CD4-positive, alpha-beta T cell treated with Interleukin-4 for 1 hour (primary cell): ENCODE results near the gene NFU1.
"Not testable (repeated sequence)": the region's sequence is repeated elsewhere in the genome, so short reads cannot be mapped to it uniquely, and the experiment has no call there.

ENCODE experiments used
- DNase-seq, 2 donors: peaks; one replicate each; pipeline ENCODE4 v3.0.0-alpha.2; 2020 to 2022

The NFU1 gene

DNA sequence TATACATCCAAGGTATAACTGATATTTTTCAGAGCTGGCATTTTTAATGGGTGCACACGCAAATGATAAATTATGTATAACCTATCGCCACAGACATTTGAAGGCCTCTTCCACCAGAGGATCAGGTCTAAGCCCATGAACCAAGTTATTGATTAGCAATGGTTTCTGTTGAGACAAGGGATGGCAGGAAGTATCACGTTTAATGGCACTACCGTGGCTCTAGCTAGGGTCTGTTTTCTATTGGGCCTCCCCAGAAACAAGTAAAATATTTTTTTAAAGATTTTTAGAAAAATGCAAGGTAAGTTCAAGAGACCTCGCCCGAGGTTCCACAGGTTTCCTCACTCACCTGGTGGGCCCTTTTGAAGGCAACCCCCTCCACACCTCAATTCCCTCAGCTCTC, 50.9 kb downstream of the NFU1 start:
- no peak for DNase-seq

DNA sequence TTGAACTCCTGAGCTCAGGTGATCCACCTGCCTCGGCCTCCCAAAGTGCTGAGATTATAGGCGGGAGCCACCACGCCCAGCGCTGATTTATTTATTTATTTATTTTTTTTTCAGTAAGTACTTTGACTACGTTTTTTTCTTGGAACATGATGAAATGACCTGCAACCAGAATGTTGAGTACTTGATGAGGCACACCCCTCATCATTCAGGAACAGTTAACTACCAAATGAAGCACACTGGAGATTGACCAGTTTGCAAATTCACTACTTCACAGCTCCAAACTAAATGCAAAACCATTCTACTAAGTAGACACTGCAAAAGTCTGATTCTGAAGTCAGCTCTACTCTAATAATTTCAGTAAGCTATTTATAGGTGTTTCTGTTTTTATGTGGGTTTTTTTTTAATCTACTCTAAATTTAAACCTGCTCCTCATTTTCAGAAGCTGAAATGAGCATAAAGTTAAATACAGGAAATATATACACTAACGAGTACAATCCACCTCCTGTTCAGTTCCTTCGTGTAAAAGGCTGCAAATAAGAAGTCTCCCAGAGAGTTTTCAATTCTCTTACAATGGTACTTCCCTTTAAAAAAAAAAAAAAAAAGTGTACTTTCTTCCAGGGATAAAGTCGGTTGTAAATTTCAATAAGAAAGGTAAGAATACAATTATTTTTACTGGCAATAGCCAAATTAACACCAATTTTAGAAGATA, 51.6 kb downstream of the NFU1 start:
- no peak for DNase-seq

DNA sequence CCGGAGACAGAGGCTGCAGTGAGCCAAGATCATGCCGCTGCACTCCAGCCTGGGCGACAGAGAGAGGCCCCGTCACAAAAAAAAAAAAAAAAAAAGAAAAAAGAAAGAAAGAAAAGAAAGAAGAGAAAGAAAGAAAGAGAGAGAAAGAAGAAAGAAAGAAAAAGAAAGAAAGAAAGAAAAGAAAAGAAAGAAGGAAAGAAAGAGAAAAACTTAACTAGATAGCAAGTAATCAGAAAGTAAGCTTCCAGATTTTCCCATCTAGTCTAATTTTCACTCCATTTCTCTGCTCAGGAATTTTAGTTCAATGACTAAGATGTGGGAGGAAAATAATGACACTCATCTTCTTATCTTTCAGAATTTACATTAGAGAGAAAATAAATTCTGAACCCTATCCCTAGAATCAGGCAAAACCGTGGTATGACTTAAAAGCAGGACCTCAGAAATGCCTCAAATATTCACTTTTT, 52.6 kb downstream of the NFU1 start:
- no peak for DNase-seq

DNA sequence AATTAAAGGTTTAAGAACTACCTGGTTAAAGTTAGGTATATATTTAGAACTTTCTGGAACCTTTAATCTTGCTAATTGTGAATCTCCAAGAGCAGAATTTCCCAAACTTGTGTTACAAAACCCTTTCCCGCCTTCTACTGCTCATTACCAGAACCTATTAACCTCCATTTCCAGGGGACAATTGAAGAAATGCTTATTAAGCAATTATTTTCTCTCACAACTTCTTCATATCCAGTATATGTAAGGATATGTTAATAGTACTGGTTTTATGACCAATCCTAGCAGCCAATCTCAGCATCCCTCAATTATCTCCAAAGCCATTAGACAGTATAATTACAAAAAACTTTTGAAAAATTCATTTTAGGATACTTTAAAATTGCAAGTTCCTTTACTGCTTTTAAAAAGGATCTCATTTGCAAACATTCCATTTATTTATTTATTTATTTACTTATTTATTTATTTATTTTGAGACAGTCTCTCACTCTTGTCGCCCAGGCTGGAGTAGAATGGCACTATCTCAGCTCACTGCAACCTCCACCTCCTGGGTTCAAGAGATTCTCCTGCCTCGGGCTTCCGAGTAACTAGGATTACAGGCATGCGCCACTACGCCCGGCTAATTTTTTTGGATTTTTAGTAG, 53.9 kb downstream of the NFU1 start:
- no peak for DNase-seq

DNA sequence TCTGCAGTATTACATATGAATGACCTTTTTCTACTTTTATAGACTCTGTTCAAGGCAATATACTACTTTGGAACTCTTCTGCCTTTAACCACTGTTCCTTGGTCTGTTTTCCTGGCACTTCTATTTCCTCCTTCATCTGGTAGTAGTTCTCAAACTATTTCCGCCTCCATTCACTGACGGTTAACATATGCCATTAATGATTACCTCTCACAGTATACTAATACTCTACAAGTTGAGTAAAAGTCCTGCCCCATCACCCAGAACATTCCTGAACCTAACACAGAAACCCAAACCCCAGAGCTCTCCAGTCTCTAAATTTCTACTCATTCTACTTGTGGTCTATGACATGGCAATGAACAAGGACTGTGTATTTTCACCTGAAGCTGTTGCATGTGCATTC, 54.7 kb downstream of the NFU1 start:
- DNase-seq, result no peak

DNA sequence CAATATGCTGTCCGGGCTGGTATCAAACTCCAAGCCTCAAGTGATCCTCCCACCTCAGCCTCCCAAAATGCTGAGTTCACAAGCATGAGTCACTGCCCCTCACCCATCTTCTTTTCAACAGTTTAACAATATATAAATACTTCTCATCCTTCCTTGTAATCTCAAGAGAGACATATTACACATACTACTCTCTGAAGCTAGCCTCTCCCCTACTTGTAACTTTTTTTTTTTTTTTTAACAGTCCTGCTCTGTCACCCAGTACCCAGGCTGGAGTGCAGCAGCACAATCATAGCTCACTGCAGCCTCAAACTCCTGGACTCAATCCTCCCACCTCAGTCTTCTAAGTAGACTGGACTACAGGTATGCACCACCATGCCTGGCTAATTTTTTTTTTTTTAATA, 55.9 kb downstream of the NFU1 start:
- DNase-seq, result no peak

DNA sequence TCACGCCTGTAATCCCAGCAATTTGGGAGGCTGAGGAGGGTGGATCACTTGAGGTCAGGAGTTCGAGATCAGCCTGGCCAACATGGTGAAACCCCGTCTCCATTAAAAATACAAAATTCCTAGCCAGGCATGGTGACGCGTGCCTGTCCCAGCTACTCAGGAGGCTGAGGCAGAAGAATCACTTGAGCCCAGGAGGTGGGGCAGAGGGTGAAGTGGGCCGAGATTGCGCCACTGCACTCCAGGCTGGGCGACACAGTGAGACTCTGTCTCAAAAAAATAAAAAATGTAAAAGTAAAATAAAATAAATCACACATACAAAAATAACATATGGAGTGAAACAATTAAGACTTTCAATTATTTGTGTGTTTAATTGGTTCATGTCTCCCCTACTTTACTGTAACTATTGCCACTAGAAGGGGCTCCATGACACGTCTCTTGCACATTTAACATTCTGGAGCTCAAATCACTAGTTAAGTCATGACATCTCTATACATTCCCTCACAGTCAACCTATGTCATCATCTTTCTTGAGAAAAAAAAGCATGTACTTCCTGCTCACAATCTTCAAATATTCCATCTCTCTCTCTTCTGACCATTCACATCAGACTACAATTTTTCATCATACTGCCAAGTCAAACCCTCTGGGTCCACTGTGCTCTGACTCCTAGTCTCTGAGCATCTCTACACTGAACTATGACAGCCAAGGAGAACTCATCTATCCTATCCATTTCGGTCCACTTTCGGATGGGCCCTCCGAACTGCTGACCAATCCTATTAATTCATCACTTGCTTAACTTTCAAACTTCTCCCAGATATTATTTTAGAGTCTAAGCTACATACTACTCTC, 56.9 kb downstream of the NFU1 start:
- DNase-seq, result no peak

DNA sequence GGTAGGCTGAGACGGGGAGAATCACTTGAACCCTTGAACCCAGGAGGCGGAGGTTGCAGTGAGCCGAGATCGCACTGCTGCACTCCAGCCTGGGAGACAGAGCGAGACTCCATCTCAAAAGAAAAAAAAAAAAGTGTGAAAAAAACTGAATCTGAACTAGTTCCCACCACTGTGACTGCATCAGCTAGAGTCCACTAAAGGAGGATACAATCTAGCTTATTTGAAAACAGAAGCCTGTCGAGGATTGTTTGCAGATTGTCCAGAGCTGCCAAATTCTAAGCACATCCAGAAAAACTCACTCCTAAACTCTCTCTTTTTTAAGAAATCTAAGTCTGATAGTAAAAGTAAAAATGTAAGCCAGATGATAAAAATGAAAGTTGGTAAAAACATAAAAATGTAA, 60.8 kb downstream of the NFU1 start:
- DNase-seq, result no peak

DNA sequence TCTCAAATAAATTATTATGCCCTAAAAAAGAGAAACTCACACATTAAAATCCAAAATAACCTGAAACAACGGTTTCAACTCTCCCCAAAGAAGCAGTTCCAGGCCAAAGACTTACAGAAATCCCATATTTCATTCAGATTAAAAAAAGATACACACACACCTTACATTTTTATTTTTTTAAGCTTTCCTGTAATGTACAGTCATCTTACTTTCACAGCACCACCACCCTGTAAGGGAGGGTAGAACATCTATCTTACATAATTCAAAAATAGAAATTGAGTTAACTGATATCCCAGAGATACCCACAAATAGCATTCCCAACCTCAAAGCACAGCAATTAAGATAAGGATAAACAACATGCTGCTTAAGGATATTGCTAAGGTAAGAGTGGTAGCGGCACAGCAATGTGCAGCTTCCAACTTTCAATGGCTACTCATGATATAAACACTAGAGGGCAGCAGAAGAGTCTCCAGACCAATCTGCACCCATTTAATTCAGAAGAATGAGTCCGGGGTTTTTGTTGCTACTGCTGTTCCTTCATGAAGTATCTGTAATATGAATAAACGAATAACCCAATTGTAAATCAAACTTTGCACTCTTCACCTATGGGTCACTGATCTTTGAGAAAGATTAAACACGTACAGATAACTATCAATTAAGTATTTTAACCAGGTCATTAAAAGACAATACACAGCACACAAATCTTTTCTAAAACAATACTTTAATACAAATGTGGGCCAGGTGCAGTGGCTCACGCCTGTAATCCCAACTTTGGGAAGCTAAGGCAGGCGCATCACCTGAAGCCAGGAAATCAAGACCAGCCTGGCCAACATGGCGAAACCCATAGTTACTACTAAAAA, 61.5 kb downstream of the NFU1 start:
- DNase-seq, result peak in 1 of 2 donors; percentile 58

DNA sequence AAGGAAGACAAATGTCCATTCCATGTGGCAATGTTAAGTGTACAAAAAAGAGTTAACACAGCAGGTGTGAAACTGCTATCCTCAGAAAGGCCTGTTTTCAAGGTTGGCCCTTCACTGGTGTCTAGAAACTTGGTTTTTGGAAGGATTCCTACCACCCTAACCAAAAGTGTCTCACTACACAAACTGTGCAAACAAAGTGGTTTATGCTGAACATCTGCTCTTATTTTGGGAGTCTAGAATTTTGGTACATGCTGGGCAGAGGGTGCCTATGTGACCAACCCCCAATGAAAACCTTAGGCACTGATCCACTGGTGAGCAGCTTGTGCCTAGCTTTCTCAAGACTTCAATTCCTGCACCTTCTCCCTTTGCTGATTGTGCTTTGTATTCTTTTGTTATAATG, 64.5 kb downstream of the NFU1 start:
- no peak for DNase-seq

DNA sequence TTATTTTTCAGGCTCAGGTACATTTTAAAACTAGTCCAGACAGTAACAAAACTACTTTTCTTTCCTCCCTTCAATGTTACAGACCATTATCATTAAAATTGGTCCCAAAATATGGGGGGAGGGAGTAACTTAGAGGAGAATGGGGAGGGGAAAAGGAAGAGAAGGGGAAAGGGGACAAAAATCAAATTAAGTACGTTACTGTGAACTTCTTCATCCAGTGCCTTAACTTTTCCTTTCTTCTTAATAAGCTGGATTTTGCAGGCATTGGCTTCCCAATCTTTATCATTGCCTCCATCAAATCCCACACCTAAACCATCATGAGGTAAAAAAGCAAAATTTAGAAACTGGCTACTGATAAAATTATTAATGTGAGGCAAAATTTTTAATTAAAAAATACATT, 67.4 kb downstream of the NFU1 start:
- DNase-seq, result no peak

DNA sequence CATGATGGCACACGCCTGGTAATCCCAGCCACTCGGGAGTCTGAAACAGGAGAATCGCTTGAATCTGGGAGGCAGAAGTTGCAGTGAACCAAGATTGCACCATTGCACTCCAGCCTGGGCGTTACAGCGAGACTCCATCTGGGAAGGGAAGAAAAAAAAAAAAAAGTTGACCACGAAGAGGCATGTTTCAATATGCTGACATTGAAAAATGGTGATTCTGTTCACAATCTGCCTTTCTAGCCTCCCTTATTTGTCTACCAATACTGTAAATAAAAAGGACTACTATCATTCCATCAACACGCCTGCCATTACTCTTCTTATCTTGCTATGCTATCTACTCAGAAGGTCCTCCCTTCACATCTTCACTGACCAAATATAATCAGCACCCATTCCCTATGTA, 68.6 kb downstream of the NFU1 start:
- no peak for DNase-seq

DNA sequence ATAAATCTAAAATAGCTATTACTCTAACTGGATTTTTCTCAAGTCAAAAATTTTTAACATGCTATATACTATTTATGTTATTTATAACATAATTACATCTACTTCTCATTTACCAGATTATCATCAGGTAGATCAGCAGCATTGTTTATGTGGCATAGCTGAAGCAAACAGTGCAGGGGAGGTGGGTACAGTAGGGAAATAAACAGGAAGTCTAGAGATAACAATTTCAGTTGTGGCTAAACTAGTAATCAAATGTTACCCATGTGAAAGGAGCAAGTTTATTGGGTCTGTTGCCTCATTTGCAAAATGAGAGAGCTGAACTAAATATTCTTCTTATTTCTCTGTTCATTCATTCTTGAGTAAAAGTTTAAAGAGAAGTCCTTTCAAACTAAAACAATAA, 77.9 kb downstream of the NFU1 start:
- DNase-seq, result no peak

DNA sequence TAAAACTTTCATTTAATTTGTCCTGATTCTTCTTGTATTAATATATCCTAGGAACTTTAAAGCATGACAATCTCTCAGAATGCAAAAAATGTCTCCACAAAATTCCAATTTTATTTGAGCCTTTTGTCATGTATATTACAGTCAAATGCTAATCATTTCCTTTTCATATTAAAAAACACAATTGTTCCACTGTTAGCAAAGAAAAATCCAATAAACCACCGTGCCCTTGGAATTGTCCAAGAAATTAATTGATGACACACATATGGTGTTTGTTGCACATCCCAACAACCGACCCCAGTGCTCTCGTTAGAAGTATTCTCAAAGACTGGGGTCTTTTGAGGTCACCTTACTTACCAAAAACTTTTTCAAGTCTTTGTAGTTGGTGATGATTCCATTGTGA, 78.3 kb downstream of the NFU1 start:
- no peak for DNase-seq

DNA sequence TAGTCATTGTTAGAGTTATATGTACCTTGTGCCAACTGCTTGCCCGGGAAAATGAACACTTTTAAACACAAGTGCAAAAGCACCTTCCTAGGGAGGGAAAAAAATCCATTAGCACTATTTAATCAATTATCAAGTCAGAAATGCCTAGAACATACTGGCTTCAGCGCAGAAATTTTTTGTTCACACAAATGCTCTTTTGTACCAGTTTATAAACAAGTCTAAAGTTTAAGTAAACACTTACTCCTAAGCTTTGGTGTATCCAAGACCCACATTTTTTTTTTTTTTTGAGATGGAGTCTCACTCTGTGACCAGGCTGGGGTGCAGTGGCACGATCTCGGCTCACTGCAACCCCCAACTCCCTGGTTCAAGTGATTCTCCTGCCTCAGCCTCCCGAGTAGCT, 80.8 kb downstream of the NFU1 start:
- DNase-seq, result no peak

DNA sequence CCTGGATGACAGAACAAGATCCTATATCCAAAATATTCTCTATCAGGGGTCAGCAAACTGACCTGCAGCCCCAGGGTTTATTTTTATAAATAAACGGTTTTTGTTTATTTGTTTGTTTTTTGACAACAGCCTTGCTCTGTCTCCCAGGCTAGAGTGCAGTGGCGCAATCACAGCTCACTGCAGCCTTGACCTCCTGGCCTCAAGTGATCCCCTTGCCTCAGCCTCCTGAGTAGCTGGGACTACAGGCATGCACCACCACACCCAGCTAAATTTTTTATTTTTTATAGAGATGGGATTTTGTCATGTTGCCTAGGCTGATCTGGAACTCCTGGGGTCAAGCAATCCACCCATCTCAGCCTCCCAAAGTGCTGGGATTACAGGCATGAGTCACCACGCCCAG, 82.3 kb downstream of the NFU1 start:
- DNase-seq, result not testable (repeated sequence)

DNA sequence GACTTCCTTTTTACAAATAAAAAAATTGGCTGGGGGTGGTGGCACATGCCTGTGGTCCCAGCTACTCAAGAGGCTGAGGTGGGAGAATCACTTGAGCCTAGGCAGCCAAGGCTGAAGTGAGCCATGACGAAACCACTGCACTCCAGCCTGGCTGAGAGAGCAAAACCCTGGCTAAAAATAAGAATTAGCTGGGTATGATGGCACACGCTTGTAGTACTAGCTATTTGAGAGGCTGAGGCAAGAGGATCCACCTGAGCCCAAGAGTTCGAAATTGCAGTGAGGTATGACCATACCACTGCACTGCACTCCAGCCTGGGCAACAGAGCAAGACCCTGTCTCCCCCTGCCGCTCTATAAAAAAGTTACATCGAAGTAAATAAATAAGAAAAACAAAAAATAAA, 83.9 kb downstream of the NFU1 start:
- no peak for DNase-seq

DNA sequence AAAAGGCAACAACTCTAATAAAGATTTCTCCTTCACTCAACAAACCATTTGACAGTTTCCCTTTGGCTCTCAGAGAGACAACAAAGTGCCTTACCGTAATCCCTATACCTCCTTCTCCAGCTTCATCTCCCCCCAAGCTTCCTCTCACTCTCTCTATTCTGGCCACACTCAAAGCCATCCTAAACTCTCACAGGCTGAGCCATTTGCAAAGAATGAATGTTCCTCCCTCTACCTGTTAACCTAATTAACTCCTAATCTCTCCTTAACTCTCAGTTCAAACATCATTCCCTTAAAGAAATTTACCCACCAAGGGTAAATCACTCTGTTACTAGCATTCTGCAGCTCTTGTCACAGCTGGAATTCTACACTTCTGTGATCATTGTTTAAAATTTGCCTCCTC, 88.5 kb downstream of the NFU1 start:
- DNase-seq, result no peak
